A673 (cell line): ENCODE data around the gene CGNL1. TPM values are rescaled to one million over a fixed set of nuclear protein-coding genes. Genes with fewer than 3 reads are reported as not detected.

Experiments used
- BruUV-seq: library from RNA; stranded (reverse); fragments of 400-500 nt; replicated peaks from 2 replicates; lab custom pipeline; 2021; lab: Mats Ljungman, UMichigan
- CTCF ChIA-PET: fragments of 300-600 bp; sonication (Branson Sonifier 250); formaldehyde crosslinking; loops from one replicate; lab custom pipeline; 2022; ENCODE audit warnings: antibody characterized with exemption; lab: Charles Lee
- POLR2A ChIA-PET: fragments of 300-600 bp; sonication (Branson Sonifier 250); formaldehyde crosslinking; loops from one replicate; lab custom pipeline; 2022; ENCODE audit warnings: antibody characterized with exemption; ENCODE audit not compliant: low non-redundant PET; lab: Charles Lee
- DNase-seq: peaks from one replicate; pipeline ENCODE4 v3.0.0-alpha.2; 2015; ENCODE audit warnings: low spot score
- H3K27ac ChIP-seq: fragments of 200-600 bp; sonication (generic); 2 replicates; pipeline ENCODE4 v1.5.1; 2016; ENCODE audit warnings: mixed run types, low read depth, mild to moderate bottlenecking, mixed read lengths, antibody characterized with exemption, low read length; ENCODE audit not compliant: poor library complexity, severe bottlenecking
- H3K27me3 ChIP-seq: fragments of 200-600 bp; sonication (generic); replicated peaks from 2 replicates; pipeline ENCODE4 v1.6.1; 2017; ENCODE audit warnings: mixed run types, low read depth, mild to moderate bottlenecking, mixed read lengths, antibody characterized with exemption, low read length; ENCODE audit not compliant: insufficient read depth, poor library complexity
- H3K36me3 ChIP-seq: fragments of 200-600 bp; sonication (generic); 2 replicates; pipeline ENCODE4 v1.6.1; 2016; ENCODE audit warnings: mixed run types, mild to moderate bottlenecking, mixed read lengths, antibody characterized with exemption, low read length; ENCODE audit not compliant: insufficient read depth, poor library complexity, severe bottlenecking
- H3K4me1 ChIP-seq: fragments of 200-600 bp; sonication (generic); 2 replicates; pipeline ENCODE4 v1.6.1; 2017; ENCODE audit warnings: mixed run types, mild to moderate bottlenecking, mixed read lengths, antibody characterized with exemption, low read length; ENCODE audit not compliant: insufficient read depth, poor library complexity, severe bottlenecking
- H3K4me3 ChIP-seq: fragments of 200-600 bp; sonication (generic); 2 replicates; pipeline ENCODE4 v1.5.1; 2016; ENCODE audit warnings: low read depth, mixed run types, mild to moderate bottlenecking, mixed read lengths, low read length; ENCODE audit not compliant: poor library complexity, severe bottlenecking
- H3K9me3 ChIP-seq: fragments of 200-600 bp; sonication (generic); 2 replicates; pipeline ENCODE4 v1.6.1; 2016; ENCODE audit warnings: mixed run types, low read depth, mild to moderate bottlenecking, mixed read lengths, antibody characterized with exemption, low read length; ENCODE audit not compliant: poor library complexity, severe bottlenecking
- EZH2 ChIP-seq: fragments of 200-600 bp; sonication (generic); IDR thresholded peaks from 2 replicates; pipeline ENCODE4 v1.6.1; 2017; ENCODE audit warnings: borderline replicate concordance, low read depth, mild to moderate bottlenecking, mixed read lengths, antibody characterized with exemption, low read length; ENCODE audit not compliant: poor library complexity, severe bottlenecking
- intact Hi-C: fragments of 100-400 bp; cut with micrococcal nuclease; formaldehyde crosslinking; loops from one replicate; pipeline ENCODE4 v1.10.0; 2022; ENCODE audit not compliant: unreplicated experiment
- total RNA-seq: library from RNA; stranded (reverse); gene quantifications from 2 replicates; pipeline ENCODE4 v1.2.3, GENCODE V29; 2021
- TF ChIP-seq, protein P1 (sequence below): fragments of 300-800, 200-600 bp; sonication (generic); conservative IDR thresholded peaks from 2 replicates; pipeline ENCODE4 v1.5.1; 2017; ENCODE audit warnings: low read depth, mild to moderate bottlenecking, antibody characterized with exemption, low read length, moderate library complexity, mixed read lengths

Gene CGNL1
- total RNA-seq, 1 experiment from 2014 or later = 0.58 TPM

DNA sequence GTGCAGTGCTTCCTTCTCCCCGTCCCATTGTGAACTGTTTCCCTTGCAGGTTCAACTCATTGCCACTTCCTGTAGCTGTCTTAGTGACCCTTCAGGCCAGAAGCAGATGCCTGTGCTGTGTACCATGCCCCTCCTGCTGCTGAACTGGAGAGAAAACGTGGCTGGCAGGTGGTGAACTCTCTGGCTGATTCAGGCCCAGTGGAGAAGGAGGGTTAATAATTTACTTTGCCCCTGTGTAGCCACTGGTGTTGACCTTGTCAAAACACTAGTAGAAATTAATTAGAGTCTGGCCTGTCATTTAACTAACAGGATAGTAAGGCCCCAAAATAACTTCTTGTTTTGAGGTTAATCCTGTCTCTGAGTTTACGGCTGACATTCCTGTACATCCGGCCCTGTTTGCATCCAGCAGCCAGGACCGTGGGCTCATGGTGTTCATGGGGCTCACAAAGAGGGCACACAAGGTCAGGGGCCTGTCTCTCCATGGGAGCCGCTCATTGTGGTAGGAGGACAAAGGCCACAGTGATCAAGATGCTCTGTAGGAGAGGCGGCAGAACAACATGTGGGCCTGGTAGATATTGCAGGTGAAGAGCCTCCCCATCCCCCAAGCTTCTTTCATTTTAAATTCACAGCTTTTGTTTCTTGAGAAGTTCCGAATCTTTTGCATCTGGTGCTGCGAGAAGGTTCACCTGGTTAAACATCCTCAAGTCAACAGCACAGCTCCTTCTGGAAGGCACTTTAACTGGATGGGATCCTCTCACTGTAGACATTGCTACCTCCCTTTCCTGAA is 101.6 kb downstream of the CGNL1 start:
- BruUV-seq = no TSS peak
- Histone ChIP-seq H3K27me3 (no peaks in the 10 kb centered on the region), H3K4me1 (no peaks in the 10 kb centered on the region), H3K9me3 (no peaks in the 10 kb centered on the region), H3K4me3 (no peak overlapping the region), H3K27ac (no peak overlapping the region), H3K36me3 (no peaks in the 10 kb centered on the region)
- no peak for TF ChIP-seq EZH2
- TF ChIP-seq, protein P1, sequence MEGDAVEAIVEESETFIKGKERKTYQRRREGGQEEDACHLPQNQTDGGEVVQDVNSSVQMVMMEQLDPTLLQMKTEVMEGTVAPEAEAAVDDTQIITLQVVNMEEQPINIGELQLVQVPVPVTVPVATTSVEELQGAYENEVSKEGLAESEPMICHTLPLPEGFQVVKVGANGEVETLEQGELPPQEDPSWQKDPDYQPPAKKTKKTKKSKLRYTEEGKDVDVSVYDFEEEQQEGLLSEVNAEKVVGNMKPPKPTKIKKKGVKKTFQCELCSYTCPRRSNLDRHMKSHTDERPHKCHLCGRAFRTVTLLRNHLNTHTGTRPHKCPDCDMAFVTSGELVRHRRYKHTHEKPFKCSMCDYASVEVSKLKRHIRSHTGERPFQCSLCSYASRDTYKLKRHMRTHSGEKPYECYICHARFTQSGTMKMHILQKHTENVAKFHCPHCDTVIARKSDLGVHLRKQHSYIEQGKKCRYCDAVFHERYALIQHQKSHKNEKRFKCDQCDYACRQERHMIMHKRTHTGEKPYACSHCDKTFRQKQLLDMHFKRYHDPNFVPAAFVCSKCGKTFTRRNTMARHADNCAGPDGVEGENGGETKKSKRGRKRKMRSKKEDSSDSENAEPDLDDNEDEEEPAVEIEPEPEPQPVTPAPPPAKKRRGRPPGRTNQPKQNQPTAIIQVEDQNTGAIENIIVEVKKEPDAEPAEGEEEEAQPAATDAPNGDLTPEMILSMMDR = no peak
- ChIA-PET POLR2A (no interaction called here), CTCF (no interaction called here)
- no peak for DNase-seq
- intact Hi-C loops = no loop called here

DNA sequence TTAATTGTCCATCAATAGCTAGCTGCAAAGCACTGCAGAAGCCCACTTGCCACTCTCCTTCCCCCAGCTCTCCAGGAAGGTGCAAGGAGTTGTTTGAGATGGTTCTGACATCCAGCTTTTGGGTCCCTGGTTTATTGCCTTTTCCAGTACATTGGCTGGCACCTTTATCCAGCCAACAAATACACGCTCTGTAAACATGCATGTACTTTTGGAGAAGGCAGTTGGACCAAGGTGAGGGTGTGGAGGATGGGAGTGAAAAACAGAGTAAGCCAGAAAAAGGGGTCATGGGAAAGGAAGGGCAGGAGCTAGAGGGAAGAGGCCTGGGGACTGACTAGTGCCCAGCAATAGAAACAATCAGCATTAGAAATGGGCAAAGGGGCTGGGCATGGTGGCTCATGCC is 102.7 kb downstream of the CGNL1 start:
- H3K27me3 ChIP-seq = no peaks in the 10 kb centered on the region
- no peak overlapping the region for H3K4me3 ChIP-seq
- POLR2A ChIA-PET = no interaction called here
- H3K36me3 ChIP-seq = no peaks in the 10 kb centered on the region
- CTCF ChIA-PET = no interaction called here
- intact Hi-C loops = no loop called here
- no peak overlapping the region for H3K27ac ChIP-seq
- BruUV-seq = no TSS peak
- TF ChIP-seq EZH2 = no peak
- TF ChIP-seq, protein P1 = no peak
- H3K4me1 ChIP-seq = no peaks in the 10 kb centered on the region
- DNase-seq = no peak
- no peaks in the 10 kb centered on the region for H3K9me3 ChIP-seq

DNA sequence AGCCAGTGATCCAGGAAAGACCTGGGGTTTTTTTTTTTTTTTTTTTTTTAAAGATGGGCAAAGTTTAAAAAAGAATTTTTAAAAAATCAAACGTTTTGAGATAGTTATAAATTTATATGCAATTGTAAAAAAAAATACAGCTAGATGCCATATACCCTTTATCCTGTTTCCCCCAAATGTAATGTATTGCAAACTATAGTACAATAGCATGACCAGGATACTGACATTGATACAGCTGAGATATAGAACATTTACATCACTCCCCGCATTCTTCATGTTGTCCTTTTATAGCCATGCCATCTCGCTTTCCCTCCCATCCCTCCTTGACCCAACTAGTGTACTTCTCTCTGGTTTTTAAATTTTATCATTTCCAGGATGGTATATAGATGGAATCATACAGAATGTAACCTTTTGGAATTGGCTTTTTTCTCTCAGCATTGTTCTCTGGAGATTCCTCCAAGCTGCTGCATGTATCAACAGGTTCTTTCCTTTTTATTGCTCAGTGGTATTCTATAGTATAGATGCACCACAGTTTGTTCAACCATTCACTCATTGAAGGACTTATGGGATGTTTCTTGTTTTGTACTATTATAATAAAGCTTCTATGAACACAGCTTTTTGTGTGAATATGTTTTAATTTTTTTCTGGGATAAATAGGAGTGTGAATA is 104.9 kb downstream of the CGNL1 start:
- Histone ChIP-seq H3K4me1 (no peaks in the 10 kb centered on the region), H3K36me3 (no peaks in the 10 kb centered on the region), H3K9me3 (no peaks in the 10 kb centered on the region), H3K27ac (no peak overlapping the region), H3K27me3 (no peaks in the 10 kb centered on the region), H3K4me3 (no peak overlapping the region)
- ChIA-PET CTCF (interaction anchor here (0.6 kb wide), 1 partner anchor 98 kb away, joined by 4 read pairs; no protein-coding TSS in a partner anchor), POLR2A (no interaction called here)
- intact Hi-C loops = no loop called here
- TF ChIP-seq EZH2 = no peak
- TF ChIP-seq, protein P1 = no peak
- no TSS peak for BruUV-seq
- DNase-seq = no peak
